PFSK-1 (cell line): ENCODE data around the gene TIAM2.

Experiments used
- FOXP2 ChIP-seq: optimal IDR thresholded peaks from 2 replicates; pipeline ENCODE3; 2011; ENCODE audit warnings: borderline replicate concordance, control low read depth, inconsistent platforms; ENCODE audit not compliant: insufficient read depth; ENCODE audit errors: extremely low read length, extremely low read depth
- POLR2AphosphoS5 ChIP-seq: IDR thresholded peaks from 2 replicates; pipeline ENCODE4 v1.6.1; 2012; ENCODE audit warnings: low read depth, mild to moderate bottlenecking, control low read depth, low read length, moderate library complexity
- SIN3A ChIP-seq: IDR thresholded peaks from 2 replicates; pipeline ENCODE4 v1.6.1; 2012; ENCODE audit warnings: mild to moderate bottlenecking, low read length, moderate library complexity, borderline replicate concordance; ENCODE audit not compliant: insufficient read depth
- TAF1 ChIP-seq: IDR thresholded peaks from 2 replicates; pipeline ENCODE4 v1.6.1; 2012; ENCODE audit warnings: low read length, control low read depth, borderline replicate concordance; ENCODE audit not compliant: insufficient read depth
- TF ChIP-seq, protein P1 (sequence below), 2 experiments: IDR thresholded peaks; 2 replicates each; pipeline versions ENCODE4 v1.6.1 to v1.8.0; 2011 to 2012; ENCODE audit warnings: low read depth in 2 of 2, low read length in 2 of 2, control low read depth in 1 of 2, inconsistent platforms in 1 of 2, mild to moderate bottlenecking in 1 of 2, moderate library complexity in 1 of 2; ENCODE audit not compliant: insufficient read depth in 1 of 2

- no peak for TF ChIP-seq SIN3A
- no peak for TF ChIP-seq POLR2AphosphoS5
- TF ChIP-seq, protein P1, sequence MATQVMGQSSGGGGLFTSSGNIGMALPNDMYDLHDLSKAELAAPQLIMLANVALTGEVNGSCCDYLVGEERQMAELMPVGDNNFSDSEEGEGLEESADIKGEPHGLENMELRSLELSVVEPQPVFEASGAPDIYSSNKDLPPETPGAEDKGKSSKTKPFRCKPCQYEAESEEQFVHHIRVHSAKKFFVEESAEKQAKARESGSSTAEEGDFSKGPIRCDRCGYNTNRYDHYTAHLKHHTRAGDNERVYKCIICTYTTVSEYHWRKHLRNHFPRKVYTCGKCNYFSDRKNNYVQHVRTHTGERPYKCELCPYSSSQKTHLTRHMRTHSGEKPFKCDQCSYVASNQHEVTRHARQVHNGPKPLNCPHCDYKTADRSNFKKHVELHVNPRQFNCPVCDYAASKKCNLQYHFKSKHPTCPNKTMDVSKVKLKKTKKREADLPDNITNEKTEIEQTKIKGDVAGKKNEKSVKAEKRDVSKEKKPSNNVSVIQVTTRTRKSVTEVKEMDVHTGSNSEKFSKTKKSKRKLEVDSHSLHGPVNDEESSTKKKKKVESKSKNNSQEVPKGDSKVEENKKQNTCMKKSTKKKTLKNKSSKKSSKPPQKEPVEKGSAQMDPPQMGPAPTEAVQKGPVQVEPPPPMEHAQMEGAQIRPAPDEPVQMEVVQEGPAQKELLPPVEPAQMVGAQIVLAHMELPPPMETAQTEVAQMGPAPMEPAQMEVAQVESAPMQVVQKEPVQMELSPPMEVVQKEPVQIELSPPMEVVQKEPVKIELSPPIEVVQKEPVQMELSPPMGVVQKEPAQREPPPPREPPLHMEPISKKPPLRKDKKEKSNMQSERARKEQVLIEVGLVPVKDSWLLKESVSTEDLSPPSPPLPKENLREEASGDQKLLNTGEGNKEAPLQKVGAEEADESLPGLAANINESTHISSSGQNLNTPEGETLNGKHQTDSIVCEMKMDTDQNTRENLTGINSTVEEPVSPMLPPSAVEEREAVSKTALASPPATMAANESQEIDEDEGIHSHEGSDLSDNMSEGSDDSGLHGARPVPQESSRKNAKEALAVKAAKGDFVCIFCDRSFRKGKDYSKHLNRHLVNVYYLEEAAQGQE (IDR thresholded peaks at IDR 0.05; ENCODE audit: insufficient read depth in 1 of 2, low read depth in 2 of 2, low read length in 2 of 2), result no peak
- no peak for TF ChIP-seq TAF1
- no peak for TF ChIP-seq FOXP2
These were observed 167.6 kb downstream of the TIAM2 start for GRCh38 chr6:155162682-155163081.
